ENCODE data around the gene MYL12B. TPM values are rescaled to one million over a fixed set of nuclear protein-coding genes. Genes with fewer than 3 reads are reported as not detected.

Gene MYL12B
- total and polyA plus RNA-seq, 2 donors (not counting 3 experiments of a cell fraction or from before 2014, with no cell fraction given) = 634 to 724 TPM

DNA sequence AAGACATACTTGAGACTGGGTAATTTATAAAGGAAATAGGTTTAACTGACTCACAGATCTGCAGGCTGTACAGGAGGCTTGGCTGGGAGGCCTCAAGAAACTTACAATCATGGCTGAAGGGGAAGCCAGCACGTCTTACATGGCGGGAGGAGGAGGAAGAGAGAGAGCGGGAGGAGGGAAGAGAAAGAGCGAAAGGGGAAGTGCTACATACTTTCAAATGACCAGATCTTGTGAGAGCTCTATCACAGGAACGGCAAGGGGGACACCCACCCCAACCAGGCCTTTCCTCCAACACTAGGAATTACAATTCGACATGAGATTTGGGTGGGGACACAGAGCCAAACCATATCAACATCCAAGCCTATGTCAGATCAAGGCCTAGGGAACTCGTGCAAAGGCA lies 24.2 kb downstream of the MYL12B start:
- no TSS peak for BruUV-seq (replicated peaks)
- H3K9me1 ChIP-seq (replicated peaks; ENCODE audit: control insufficient read depth, extremely low read depth, insufficient read depth, low read length) = no peaks in the 10 kb centered on the region
- dilution Hi-C loops (cut with MboI; ENCODE audit: extremely low pct_ligation_motif_present, low sequenced_read_pairs) (no loop called here), intact Hi-C loops (cut with micrococcal nuclease) (no loop called here)
- TF ChIP-seq GATA2 (IDR thresholded peaks at IDR 0.05; ENCODE audit: insufficient read depth, insufficient read length, low read depth, low read length) (no peak), POLR2A (IDR thresholded peaks at IDR 0.05; ENCODE audit: low read depth, low read length) (no peak), JUN (IDR thresholded peaks at IDR 0.05; ENCODE audit: borderline replicate concordance, insufficient read depth, insufficient read length, low read depth) (no peak), EZH2 (IDR thresholded peaks at IDR 0.05; ENCODE audit: borderline replicate concordance, low read depth, low read length, severe bottlenecking) (no peak), FOS (IDR thresholded peaks at IDR 0.05; ENCODE audit: borderline replicate concordance, insufficient read depth, low read length) (no peak), MYC (IDR thresholded peaks at IDR 0.05; ENCODE audit: low read depth, low read length) (no peak), POLR2AphosphoS5 (IDR thresholded peaks at IDR 0.05; ENCODE audit: insufficient read depth, low read depth, low read length) (no peak)
- TF ChIP-seq, protein P1, sequence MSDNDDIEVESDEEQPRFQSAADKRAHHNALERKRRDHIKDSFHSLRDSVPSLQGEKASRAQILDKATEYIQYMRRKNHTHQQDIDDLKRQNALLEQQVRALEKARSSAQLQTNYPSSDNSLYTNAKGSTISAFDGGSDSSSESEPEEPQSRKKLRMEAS (IDR thresholded peaks at IDR 0.05; ENCODE audit: insufficient read depth, insufficient read length) = no peak
- TF ChIP-seq, protein P2, sequence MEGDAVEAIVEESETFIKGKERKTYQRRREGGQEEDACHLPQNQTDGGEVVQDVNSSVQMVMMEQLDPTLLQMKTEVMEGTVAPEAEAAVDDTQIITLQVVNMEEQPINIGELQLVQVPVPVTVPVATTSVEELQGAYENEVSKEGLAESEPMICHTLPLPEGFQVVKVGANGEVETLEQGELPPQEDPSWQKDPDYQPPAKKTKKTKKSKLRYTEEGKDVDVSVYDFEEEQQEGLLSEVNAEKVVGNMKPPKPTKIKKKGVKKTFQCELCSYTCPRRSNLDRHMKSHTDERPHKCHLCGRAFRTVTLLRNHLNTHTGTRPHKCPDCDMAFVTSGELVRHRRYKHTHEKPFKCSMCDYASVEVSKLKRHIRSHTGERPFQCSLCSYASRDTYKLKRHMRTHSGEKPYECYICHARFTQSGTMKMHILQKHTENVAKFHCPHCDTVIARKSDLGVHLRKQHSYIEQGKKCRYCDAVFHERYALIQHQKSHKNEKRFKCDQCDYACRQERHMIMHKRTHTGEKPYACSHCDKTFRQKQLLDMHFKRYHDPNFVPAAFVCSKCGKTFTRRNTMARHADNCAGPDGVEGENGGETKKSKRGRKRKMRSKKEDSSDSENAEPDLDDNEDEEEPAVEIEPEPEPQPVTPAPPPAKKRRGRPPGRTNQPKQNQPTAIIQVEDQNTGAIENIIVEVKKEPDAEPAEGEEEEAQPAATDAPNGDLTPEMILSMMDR (IDR thresholded peaks at IDR 0.05; ENCODE audit: extremely low read depth in 1 of 2, insufficient read depth in 1 of 2, low read depth in 1 of 2, low read length in 2 of 2) = no peak
- ChIA-PET CTCF (interaction anchor here (0.7 to 1.5 kb wide), 2 partner anchors 308 to 380 kb away, joined by 3 to 5 read pairs; no protein-coding TSS in a partner anchor), POLR2A (no interaction called here)
- DNase-seq (ENCODE audit: low read depth, low spot score) (no peak), FAIRE-seq (no peak)
- no peak overlapping the region for H3K4me3 ChIP-seq (replicated peaks in 1 of 3; ENCODE audit: insufficient read depth in 1 of 3, low read depth in 1 of 3, low read length in 3 of 3)
- no peaks in the 10 kb centered on the region for H3K9me3 ChIP-seq (replicated peaks; ENCODE audit: control insufficient read depth, insufficient read depth, low read length)
- no peak overlapping the region for H2AFZ ChIP-seq (ENCODE audit: low read depth, low read length)
- H3K27ac ChIP-seq (ENCODE audit: insufficient read depth, low read depth, low read length) = no peak overlapping the region
- no peak overlapping the region for H3K9ac ChIP-seq (replicated peaks; ENCODE audit: extremely low read depth, insufficient read depth, low read length)
- no peaks in the 10 kb centered on the region for H4K20me1 ChIP-seq (replicated peaks; ENCODE audit: control insufficient read depth, extremely low read depth, insufficient read depth, low read length)
- H3K27me3 ChIP-seq (ENCODE audit: control insufficient read depth in 2 of 2, insufficient read depth in 2 of 2, low read length in 2 of 2) = no peaks in the 10 kb centered on the region
- H3K36me3 ChIP-seq (ENCODE audit: control insufficient read depth in 2 of 2, extremely low read depth in 1 of 2, insufficient read depth in 2 of 2, low read length in 2 of 2) = no peaks in the 10 kb centered on the region
- no peaks in the 10 kb centered on the region for H3K79me2 ChIP-seq (ENCODE audit: control insufficient read depth, insufficient read depth, low read length)
- peaks cover 23% of the 10 kb centered on the region for H3K4me1 ChIP-seq (ENCODE audit: control insufficient read depth, extremely low read depth, insufficient read depth, low read length)
- no peak overlapping the region for H3K4me2 ChIP-seq (ENCODE audit: insufficient read depth, low read length)

All from endothelial cell of umbilical vein (primary cell).